Umbilical cord (tissue), 2 donors: ENCODE measurements around the gene KIF27. TPM values are rescaled to one million over a fixed set of nuclear protein-coding genes. Genes with fewer than 3 reads are reported as not detected.
"Not testable (repeated sequence)": the region's sequence is repeated elsewhere in the genome, so short reads cannot be mapped to it uniquely, and the experiment has no call there.

ENCODE experiments used
- DNase-seq: peaks from one replicate; pipeline ENCODE4 v3.0.0-alpha.2; 2015; ENCODE audit warnings: low spot score
- total RNA-seq: library from RNA; depleted of rRNA; stranded (reverse); fragments of >200 nt; gene quantifications from one replicate; pipeline ENCODE4 v1.2.3, GENCODE V29; 2014; ENCODE audit warnings: low replicate concordance; ENCODE audit not compliant: insufficient read depth

KIF27 gene
- total RNA-seq, 1 donor from 2014 or later, result 21.7 TPM

DNA sequence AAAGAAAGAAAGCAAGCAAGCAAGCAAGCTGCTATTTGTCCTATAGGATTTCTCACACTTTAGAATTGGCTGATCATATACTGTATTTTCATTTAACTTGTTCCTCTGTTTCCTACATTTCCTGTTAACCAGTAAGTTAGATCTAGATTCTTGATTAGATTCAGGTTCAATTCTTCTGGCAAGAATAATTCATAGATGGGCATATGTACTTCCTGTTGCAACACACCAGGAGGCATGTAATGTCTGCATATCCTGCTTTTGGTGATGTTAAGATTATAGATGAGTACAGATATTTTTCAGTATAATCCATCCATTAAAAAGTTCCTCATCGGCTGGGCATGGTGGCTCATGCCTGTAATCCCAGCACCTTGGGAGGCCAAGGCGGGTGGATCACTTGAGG lies 10.8 kb upstream of the KIF27 start:
- no peak for DNase-seq

GRCh38 chr9:83930881-83931280 lies 9.6 kb upstream of the KIF27 start:
- DNase-seq, result no peak

DNA sequence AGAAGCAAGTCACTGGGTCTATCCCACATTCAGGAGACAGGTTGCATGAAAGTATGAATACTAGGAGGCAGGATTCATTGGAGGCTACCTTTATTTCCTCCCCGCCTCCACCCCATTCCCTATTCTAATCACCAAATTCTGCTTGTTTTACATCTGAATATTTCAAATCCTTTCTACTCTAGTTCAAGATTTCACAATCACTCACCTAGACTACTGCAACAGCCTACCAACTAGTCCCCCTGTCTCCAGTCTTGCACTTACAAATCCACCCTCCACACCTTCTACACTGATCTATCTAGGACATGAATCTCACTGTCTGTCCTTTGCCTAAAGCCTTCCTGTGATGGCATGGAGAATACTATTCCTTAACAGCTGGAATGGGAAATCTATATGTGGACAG lies 6.4 kb upstream of the KIF27 start:
- DNase-seq, result no peak

- DNase-seq, result peak; percentile 69
Measured at GRCh38 chr9:83920469-83920926, 734 bp downstream of the KIF27 start.

DNA sequence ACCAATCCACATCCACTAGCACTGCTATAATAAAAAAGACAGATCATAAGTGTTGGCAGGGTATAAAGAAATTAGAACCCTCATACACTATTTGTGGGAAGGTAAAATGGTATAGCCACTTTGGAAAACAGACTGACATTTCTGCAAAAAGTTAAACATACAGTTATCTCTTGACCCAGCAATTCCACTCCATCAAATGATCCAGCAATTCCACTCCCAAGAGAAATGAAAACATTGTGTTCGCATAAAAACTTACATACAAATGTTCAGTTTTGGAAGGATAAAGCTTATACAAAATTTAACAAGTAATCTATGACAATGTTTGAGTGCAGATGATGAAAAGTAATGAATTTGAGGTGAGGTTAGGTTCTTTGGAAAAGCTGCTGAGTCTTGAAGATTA lies 2.1 kb downstream of the KIF27 start:
- DNase-seq, result no peak

- DNase-seq, result peak; percentile 30
Measured at GRCh38 chr9:83912194-83912593, 9.0 kb downstream of the KIF27 start.

DNA sequence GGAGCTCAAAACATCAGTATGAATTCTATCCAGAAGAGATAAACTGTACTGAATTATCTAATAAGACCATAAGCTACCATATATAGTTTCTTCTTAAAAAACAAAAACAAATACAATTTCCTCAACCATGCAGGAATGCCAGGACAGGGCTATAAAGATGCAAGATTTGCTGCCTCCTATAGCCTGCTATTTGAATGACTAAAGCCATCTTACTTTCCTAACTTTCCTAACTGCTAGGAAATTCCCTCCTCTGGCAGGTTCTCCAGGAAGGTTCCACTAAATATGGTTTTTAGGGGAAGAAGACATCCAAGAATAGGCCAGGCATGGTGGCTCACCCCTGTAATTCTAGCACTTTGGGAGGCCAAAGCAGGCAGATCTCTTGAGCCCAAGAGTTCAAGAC lies 15.1 kb downstream of the KIF27 start:
- no peak for DNase-seq

DNA sequence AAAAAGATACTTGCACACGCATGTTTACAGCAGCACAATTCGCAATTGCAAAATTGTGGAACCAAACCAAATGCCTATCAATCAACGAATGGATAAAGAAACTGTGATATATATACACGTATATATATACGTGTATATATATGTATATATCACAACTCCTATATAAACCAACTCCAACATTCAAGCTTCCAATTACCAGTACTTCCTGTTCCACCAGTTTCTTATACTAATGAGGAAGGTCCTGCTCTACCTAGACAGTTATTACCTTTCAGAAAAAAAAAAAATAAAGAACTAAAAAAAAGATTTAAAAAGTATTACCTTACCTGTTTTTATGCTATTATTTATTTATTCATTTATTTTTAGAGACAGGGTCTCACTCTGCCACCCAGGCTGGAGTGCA lies 20.6 kb downstream of the KIF27 start:
- not testable (repeated sequence) for DNase-seq

DNA sequence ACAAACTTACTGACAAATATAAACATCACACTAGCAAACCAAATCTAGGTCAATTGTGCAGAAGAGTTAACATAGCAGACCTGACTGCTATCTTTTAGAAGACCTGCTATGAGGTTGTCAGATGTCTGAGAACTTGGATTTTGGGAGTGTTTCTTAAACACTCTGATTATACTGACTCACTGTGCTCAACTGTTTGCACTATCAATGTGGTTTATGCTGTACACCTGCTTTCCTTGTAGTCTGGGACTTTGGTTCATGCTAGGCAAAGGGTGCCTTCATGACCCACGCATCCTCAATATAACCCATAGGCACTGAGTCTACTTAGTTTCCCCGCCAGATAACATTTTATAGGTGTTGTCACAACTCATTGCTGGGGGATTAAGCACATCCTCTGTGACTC lies 26.9 kb downstream of the KIF27 start:
- not testable (repeated sequence) for DNase-seq

- not testable (repeated sequence) for DNase-seq
Measured at GRCh38 chr9:83886498-83886897, 34.7 kb downstream of the KIF27 start.

GRCh38 chr9:83885559-83886240 lies 35.5 kb downstream of the KIF27 start:
- not testable (repeated sequence) for DNase-seq

DNA sequence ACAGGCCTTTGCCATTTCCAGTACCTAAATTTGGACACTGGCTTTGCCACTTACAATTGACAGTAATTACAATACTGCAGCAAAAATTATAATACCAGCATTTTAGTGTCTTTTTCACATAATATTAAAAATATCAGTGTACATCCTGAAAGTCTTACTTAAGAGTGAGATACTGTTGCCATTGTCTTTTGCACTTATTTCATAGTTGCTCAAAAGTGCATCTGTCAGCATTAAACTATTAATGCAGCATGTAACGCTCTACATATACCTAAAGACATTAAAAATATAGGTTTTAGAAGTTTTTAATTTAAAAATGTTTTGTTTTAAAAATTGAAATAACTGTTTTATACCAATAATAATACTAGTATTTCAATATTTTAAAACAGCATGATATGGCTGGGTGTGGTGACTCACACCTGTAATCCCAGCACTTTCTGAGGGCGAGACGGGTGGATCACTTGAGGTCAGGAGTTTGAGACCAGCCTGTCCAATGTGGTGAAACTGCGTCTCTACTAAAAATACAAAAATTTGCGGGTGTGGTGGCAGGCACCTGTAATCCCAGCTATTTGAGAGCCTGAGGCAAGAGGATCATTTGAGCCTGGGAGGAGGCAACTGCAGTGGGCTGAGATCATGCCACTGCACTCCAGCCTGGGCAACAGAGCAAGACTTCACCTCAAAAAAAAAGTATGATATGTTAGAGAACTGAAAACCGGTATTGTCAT lies 39.4 kb downstream of the KIF27 start:
- not testable (repeated sequence) for DNase-seq

GRCh38 chr9:83875559-83875958 lies 45.7 kb downstream of the KIF27 start:
- not testable (repeated sequence) for DNase-seq

DNA sequence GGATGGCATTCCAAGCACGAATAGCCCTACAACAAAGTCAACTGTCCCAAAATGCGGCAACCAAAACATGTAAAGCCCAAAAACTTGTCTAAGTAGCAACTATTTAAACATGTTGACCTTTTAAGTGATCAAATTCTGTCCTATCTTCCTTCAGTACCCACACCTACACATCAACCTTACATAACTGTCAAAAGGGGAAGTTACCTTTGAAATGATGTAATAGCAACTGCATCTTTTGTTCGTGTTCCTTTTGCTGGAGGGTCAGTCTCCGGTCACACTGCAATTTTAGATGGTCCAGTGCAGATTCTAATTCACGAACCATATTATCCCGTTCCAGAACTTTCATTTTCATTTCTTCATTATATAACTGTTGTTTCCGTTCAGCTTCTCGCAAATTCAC lies 71.3 kb downstream of the KIF27 start:
- DNase-seq, result not testable (repeated sequence)

GRCh38 chr9:83837070-83837643 lies 84.1 kb downstream of the KIF27 start:
- DNase-seq, result not testable (repeated sequence)

DNA sequence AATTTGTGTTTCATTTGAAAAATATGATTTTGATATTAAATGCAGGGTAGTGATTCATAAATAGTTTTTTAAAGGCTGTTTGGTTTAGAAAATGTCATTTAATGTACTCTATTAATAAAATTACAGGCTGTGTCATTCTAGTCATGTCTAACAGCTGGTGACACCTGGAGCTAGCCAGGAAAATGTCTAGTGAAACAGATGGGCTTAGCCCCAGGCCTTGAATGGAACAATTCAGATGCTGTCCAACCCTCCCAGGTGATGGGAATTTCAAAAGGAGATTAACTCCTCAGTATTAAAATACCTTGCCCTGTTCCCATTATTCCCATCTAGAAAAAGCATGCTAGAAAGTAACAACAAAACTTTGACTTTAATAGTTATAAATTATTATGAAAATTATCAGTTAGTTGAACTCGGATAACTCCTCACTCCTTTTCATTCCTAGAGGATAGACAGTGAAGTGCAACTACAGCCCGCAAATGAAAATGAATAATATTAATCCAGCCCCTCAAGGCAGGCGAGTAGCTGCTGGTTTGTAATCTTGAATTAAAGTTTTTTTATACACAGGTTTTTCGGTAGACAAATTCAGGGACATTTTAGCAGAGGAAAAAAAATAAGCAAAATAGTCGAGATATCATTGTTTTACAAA lies 90.7 kb downstream of the KIF27 start:
- not testable (repeated sequence) for DNase-seq

GRCh38 chr9:83824986-83825623 lies 96.1 kb downstream of the KIF27 start:
- not testable (repeated sequence) for DNase-seq

- DNase-seq, result peak; percentile 64
Measured at GRCh38 chr9:83817356-83818278, 103.6 kb downstream of the KIF27 start, which contains the start of gene GKAP1. Gene GKAP1, minus strand, starts transcription at chr9:83817769. Its CDS starts 11,252 bp downstream, at chr9:83806517.

GRCh38 chr9:83817011-83817355 lies 104.2 kb downstream of the KIF27 start:
- not testable (repeated sequence) for DNase-seq

- DNase-seq, result not testable (repeated sequence)
Measured at GRCh38 chr9:83815120-83815519, 106.1 kb downstream of the KIF27 start.
